ENCODE measurements around the gene ASCC2.

ASCC2 gene

DNA sequence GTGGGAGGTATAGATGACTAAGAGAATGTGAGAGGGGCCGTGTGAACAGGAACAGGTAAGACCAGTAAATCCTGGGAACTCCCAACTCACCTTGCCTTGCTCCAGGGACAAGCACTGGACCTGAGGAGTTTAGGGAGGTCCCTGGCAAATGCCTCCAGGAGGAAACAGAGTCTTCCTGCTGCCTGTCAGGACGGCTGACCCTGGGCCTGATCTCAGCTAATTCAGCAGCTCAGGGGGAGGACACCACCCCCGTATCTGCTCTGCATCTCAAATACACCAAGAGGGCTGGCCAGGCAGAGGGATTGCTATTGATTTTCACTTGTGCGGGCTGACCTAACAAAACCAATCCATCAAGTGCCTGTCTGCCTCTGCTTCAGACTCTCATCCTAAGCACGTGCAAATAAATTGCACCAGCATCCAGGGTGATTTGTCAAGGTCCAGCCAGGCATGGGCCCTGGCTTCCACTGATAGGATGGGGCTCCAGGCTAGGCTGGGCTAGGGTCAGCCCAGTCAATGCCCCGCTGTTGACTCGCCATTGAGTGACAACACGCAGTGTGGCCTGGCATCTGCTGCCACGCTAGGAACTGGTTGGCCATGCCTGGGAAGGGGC is 50.6 kb downstream of the ASCC2 start:
- DNase-seq (ENCODE audit: low read depth, low spot score), result peak; percentile 86

DNA sequence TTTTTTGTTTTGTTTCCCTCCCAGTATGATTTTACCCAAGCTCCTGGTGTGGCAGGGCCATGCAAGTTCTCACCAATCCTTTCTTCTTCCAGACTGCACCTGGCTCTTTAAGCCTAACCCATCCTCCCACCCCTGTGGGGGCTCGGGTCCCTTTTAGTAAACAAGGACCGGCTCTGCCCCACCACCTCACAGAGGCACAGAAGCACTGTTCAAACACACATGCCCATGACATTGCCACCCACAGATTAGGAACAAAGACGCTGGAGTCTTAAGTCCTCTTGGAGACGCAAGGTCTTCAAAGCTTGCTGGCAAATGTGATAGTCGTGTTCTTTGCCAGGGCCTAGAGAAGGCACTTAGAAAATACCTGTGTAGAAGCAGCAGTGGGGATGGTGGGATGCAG is 52.0 kb downstream of the ASCC2 start:
- DNase-seq (ENCODE audit: low read depth, low spot score), result no peak

DNA sequence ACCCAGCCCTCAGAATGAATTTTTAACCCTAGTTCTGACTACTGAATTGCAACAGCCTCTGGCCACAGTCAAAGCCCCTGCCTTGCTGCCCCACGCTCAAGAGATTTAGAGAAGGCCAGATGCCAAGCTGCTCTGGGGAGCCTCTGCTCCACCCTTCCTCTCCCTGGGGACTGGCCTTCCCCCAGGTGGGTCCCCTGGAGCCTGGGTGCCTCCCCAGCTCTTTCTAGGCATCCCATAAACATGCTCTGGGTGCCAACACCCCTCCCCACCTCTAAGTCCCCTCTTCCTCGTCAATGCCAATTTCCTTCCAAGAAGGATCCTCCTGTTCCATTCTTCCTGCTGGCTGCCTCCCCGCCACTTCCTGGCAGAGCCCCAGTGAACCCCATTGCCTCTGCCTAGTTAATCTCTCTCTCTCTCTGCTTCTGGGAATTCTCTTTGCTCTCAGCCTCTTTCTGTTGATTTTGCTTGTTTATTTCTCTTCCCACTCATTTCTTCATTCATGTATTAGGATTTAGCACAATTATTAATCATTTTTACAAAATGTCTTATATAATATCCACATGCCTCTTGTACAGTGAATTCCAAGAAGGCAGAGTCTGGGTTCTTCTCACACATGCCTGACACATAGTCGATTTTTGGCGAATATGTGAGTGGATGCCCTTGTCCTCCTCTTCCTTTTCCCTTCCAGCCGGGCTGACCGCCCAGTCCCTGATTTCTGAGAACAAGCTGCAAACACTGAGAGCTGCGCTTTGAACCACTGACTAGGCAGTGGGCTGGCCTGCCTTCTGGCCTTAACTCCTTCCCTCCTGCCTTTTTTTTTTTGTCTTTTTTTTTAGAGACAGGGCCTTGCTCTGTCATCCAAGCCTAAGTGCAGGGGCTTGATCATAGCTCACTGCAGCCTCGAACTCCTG is 53.4 kb downstream of the ASCC2 start:
- no peak for DNase-seq (ENCODE audit: low read depth, low spot score)

DNA sequence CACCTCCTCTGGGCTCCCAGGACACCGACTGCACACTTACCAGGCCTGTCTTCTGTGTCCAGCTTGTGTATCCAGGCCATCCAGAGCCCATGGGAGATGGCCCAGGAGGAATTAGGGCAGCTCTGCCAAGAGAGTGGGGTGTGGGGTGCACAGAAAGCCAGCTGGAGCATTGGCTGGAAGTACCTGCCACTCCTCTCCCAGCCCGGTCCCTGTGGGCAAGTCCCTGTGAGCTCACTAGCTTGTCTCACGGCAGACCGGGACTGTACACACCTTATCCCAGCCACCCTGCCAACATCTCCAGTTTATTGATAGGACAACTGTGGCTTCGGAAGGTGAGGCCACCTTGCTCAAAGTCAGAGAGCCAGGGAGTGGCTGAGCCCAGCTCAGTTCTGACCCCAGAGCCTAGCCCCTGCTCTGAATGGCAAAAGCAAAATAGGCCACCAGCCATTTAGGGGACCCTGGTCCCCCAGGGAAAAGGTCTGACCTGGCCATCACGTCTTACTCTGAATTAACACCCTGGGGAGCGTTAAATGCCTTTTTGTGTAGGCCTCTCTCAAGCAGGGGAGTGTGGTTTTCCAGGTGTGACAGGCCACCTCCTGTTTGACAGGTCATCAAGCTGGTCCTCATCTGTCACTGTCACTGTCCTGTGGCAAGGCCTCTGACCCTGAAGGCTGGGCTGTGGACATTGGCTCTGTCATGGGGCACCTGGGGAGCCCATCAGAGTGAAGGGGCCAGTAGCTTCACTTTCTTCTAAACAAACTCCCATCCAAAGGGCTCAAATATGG is 55.8 kb downstream of the ASCC2 start:
- DNase-seq (ENCODE audit: low read depth, low spot score), result no peak

DNA sequence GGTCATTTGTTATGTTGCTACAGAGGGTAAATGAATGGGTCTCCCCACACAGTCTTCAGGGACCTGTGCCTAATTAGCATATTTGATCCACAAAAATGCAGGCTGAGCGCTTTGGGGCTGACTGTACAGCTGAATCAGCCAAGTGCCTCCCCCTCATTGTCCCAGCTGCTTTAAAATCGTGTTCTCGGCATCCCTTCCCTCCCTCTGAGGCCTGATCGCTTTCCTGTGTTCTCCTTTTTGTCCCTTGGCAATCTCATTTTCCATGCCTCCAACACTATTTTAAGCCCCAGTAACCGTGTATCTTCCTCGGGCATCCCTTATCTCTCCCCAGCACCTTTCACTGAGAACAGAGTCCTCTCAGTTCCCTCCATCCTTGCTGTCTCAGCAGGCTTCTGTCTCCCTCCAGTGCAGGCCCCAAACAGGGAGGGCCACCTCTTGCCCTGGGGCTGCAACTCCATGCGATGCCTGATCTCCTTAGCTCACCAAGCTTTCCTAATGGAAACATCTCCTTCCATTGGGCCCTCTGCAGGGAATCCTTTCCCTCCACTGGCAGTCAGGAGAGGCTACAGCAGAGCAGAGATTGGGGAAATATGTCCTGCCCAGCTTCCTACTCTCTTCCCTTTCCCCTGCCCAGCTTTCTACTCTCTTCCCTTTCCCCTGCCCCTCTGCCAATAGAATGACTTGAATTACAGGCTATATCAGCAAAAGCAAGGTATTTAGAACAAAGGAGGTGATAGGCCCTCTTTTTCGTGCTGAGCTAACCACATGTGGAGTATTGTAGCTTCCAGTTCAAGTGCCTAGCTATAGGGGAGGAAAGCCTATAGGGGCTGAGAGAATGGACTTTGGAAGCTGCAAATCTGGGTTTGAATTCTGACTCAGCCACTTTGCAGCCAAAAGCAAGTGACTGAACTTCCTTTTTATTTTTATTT is 57.1 kb downstream of the ASCC2 start:
- peak; percentile 81 for DNase-seq (ENCODE audit: low read depth, low spot score)

DNA sequence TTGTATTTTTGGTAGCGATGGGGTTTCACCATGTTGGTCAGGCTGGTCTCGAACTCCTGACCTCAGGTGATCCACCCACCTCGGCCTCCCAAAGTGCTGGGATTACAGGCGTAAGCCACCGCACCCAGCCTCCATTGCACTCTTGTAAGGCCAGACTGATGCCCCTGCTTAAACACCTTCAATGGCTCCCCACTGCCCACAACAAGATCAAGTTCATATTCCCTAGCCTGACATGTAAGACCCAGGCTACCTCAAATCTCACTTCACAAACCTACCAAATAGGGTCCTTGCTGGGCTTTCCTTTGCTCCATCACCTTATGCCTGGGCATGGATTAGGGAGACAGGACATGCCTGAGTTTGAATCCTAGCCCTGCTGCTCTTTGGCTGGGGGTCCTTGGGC is 57.9 kb downstream of the ASCC2 start:
- no peak for DNase-seq (ENCODE audit: low read depth, low spot score)

DNA sequence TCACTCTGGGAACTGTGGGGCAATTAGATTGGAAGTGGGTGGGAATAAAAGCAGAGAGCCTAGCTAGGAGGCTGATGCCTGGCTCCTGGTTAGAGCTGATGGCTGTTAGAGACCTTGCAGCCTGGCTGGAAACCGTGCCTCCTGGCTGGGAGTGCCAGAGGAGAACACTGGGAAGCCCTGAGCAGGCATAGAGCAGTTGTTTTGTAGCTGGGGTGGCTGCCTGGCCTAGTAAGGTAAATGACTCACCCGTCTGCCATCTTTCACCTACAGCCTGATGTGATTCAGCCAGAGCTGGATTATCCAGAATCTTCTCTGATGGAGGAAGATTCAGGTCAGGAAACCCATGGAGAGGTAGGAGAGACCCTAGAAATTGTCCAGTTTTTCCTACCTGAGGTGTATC is 64.8 kb downstream of the ASCC2 start:
- peak; percentile 60 for DNase-seq (ENCODE audit: low read depth, low spot score)

DNA sequence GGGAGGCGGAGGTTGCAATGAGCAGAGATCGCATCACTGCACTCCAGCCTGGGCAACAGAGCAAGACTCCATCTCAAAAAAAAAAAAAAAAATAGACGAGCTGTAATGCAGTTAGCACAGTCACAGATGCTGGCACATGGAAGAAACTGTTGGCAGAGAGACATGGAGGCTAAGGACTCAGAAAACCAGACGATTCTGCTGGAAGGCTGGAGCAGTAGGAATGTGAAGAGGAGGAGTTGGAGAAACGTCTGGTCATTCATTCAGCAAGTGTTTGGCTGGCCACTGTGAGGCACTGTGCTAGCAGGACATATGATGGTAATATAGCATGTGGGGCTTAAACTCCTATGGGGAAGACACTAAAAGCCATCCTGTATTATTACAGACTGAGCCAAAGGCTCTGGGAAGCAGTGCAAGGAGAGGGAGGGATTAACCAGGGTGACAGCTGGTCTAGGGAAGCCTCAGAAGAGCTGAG is 65.9 kb downstream of the ASCC2 start:
- peak; percentile 62 for DNase-seq (ENCODE audit: low read depth, low spot score)

DNA sequence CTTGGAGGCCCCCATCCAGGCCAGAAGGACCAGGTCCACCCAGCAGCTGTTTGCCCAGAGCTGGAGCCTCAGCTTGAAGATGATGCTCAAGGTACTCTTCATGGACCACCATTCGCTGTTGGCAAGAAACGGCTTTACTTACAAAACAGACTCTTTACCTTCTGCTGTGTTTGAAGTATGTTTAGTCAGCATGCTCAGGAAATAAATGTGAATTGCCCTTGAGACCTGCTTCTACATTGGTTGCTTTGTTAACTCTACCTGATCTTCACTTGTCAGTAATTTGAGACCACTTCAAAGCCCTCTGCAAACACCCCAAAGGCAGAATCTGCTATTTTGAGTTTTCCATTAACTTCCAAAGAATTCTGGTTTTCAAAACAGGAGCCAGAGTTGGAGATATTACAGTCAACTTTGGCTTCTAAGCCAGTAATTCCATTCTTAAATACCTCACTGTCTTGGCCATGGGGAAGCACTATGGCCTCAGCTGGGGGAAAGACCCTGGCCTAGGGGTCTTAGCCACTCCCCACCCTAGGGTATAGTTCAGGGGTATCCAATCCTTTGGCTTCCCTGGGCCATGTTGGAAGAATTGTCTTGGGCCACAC is 68.3 kb downstream of the ASCC2 start:
- no peak for DNase-seq (ENCODE audit: low read depth, low spot score)

DNA sequence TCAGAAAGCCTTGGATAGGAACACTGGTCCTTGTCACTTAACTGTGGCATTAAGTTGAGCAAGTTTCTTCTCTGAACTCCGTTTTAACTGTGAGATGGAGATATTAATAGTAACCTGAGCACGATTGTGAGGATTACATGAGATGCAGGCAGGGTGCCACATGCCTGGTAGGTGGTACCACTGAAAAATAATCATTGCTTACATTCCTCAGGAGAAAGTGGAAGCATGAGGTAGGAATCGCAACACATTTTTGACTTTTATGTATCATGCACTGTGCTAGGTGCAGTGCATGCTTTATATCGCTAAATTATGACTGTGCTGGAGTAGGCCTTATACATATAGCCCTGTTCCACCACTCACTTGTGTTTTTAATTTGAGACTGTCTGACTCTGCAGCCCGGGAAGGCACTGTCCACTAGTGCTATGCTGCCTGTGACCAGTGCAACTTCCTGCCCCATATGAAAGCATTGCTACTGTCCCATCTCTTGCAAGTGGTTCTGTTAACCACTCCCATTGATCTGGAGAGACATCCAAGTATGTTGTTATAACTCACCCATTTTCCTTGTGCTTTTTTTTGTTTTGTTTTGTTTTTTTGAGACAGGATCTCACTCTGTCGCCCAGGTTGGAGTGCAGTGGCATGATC is 69.9 kb downstream of the ASCC2 start:
- no peak for DNase-seq (ENCODE audit: low read depth, low spot score)

DNA sequence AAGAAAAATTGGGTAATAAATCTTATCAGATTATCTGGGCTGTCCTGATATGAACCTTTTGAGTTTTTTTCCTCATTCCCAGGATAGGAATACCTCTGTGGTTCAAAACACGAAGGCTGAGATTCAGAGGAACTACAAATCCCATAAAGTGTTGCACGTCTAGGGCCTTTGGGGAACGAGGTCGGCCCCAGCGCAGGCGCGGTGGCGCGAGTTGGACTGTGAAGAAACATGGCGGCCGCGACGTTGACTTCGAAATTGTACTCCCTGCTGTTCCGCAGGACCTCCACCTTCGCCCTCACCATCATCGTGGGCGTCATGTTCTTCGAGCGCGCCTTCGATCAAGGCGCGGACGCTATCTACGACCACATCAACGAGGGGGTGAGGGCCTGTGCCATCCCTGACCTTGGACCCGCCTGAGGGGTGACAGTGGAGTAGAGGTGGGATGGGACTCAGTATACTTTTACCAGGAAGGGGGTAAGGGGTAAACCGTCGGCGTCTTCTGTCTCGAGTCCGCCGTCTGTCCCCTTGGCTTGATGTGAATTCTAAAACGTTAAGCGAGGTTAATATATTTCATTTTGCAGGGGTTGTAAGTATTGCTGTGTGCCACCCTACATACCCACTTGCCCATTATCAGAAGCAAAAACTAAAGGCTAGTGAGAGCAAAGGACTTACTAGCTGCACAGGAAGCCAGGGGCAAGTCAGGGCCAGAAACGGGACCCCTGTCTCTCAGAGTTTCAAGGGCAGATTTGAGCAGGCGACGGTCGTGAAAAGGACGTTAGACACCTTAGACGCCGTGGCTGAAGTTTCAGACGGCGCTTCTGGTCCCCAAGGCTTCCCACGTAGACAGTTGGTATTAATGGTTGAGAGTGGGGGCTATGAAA is 70.7 kb downstream of the ASCC2 start, which contains the start of gene UQCR10:
UQCR10 (plus strand) TSS at position 199 of the 881 bp plus-strand sequence; CDS start at position 229, 30 bp downstream.
- DNase-seq (ENCODE audit: low read depth, low spot score), result peak; percentile 96

DNA sequence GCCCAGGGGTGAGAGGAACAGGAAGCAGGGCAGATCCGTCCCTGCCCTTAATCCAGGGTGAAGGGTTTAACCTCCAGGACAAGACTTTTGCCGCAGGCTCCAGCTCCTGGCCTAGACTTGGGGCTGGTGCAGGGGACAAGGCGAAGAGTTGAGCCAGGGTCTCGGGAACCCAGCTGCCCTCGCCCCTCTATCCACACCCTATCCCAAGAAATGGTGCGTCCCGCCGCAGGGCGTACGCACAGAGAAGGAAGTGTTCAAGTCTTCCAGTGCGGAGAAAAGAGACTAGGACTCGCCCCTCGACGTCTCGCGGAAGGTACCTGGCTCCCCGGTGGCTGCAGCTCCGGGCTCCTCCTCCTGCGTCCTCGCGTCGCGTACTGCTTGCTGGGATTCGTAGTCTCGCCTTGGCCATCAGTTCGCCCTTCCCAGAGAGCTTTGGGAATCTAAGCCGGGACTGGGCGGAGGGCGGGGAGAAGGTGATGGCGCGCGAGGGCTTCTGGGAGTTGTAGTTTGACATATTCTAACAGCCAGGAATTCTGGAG is 71.4 kb downstream of the ASCC2 start, which contains the start of gene ZMAT5:
ZMAT5 (minus strand) TSS at position 376 of the 539 bp plus-strand sequence. CDS start 18,463 bp downstream, outside the sequence.
- peak; percentile 99 for DNase-seq (ENCODE audit: low read depth, low spot score)

DNA sequence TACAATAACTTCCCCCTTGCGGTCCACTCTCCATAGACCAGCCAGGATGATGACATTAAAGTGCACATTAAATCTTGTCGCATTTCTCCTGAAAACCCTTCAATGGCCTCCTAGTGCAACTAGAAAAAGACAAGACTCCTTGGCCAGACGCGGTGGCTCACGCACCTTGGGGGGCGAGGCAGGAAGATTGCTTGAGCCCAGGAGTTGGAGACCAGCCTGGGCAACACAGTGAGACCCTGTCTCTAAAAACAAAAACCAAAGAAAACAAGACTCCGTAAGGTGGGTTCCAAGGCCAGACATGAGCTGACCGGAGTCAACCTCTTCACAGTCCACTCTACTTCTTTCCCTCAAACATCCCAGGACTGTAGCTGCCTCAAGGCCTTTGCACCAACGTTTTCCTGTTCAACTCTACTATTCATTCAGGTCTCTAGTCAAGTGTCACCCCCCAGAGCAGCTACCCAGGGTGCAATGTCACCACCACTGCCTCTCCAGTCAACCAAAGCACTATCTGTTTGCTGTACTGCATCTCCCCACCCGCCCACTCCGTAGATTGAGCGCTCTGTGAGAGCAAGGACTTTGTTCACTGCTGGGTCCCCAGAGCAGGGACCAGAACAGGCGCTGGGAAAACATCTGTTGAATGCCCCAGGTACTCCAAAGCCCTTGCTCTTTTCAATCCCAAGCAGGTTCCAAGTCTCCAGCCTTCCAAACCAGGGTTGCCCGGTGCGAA is 72.0 kb downstream of the ASCC2 start:
- DNase-seq (ENCODE audit: low read depth, low spot score), result no peak

DNA sequence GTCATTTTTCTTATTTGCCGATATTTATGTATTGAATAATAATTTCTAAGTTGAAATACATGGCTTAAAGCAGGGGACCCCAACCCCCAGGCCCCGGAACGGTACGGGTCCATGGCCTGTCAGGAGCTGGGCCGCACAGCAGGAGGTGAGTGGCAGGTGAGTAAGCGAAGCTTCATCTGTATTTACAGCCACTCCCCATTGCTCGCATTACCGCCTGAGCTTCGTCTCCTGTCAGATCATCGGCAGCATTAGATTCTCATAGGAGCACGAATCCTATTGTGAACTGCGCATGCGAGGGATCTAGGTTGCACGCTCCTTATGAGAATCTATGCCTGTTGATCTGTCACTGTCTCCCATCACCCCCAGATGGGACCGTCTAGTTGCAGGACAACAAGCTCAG is 75.8 kb downstream of the ASCC2 start:
- DNase-seq (ENCODE audit: low read depth, low spot score), result no peak

DNA sequence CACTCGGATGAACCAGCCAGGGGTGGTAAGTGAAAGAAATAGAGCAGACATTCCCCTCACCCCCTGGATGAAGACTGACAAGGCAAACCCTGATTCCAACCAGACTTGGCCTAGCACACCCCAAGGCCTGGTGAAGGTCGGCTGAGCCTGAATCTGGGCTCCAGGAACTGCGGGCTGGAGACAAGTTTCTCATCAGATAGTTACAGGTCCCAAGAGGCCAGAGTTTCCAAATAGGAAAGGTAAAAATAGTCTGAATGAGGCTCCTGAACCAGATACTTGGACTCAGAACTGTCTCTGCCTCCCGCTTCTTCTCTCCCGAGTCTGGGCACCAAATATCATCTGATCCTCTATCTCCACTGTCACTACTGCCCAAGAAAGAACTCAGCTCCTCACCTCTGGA is 79.1 kb downstream of the ASCC2 start:
- DNase-seq (ENCODE audit: low read depth, low spot score), result no peak

DNA sequence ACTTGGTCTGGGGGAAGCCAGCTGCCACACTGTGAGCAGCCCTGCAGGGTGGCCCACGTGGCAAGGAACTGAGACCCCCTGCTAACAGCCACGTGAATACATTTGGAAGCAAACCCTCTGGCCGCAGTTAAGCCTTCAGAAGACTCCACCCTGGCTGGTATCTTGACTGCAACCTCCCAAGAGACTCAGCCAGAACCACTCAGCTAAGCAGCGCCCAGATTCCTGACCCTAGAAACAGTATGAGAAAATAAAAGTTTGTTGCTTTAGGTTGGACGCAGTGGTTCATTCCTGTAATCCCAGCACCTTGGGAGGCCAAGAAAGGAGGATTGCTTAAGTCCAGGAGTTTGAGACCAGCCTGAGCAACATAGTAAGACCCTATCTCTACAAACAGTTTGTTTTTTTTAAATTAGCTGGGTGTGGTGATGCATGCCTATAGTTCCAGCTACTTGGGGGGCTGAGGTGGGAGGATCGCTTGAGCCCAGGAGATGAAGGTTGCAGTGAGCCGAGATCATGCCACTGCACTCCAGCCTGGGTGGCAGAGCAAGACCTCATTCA is 79.9 kb downstream of the ASCC2 start:
- DNase-seq (ENCODE audit: low read depth, low spot score), result no peak

DNA sequence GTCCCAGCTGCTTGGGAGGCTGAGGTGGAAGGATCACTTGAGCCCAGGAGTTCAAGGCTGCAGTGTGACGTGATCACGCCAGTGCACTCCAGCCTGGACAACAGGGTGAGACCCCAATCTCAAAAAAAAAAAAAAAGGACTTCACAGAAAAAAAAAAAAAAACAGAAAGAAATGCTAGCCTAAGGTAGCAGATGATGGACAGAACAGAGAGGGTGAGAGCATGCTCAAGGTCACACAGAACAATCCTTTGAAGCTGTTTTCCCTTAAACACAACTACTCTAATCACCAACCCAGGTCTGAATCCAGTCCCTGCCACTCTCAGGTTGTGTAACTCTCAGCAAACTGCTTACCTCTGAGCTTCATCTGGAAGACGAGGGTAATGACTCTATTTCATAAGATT is 81.0 kb downstream of the ASCC2 start:
- no peak for DNase-seq (ENCODE audit: low read depth, low spot score)

DNA sequence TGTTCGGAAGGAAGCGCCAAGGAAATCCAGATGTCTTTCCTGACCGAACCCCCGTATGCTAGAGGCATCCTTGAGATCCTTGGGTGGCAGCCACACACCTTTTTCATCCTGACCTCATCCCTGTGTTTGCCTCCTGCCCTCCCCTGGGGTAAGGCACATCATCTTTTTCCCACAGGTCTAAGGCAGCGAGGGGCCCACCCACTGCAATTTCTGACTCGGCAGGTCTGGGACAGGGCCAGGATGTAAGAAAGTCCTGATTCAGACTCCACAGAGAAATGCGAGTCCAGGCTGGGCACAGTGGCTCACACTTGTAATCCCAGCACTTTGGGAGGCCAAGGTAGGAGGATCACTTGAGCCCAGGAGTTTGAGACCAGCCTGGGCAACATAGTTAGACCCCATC is 81.7 kb downstream of the ASCC2 start:
- no peak for DNase-seq (ENCODE audit: low read depth, low spot score)
